Natural killer cell treated with Interleukin-12 subunit alpha and Interleukin-12 subunit beta and Interleukin-15 and Interleukin-18, amount 100 ng/mL, for 72 hours (primary cell): ENCODE data around the gene JUND. TPM values are rescaled to one million over a fixed set of nuclear protein-coding genes. Genes with fewer than 3 reads are reported as not detected.
"Not testable (repeated sequence)": the region's sequence is repeated elsewhere in the genome, so short reads cannot be mapped to it uniquely, and the experiment has no call there.

Source experiments
- ATAC-seq, 2 donors: fragments of 150-1000 bp; cut with Tn5 transposase in 1 of 2; sonication (Bioruptor Pico), chemical (Tn5 transposase) in 1 of 2; 2 replicates each; pipeline ENCODE4 v1.10.0; 2021
- DNase-seq: peaks from one replicate; pipeline ENCODE4 v3.0.0; 2022; ENCODE audit warnings: low spot score
- H3K27ac Mint-ChIP-seq, 2 donors: 1 replicate in 1 of 2; 2 replicates in 1 of 2; pipeline ENCODE4 v1.8.0; 2022; ENCODE audit warnings: mixed read lengths in 2 of 2, mild to moderate bottlenecking in 1 of 2, moderate library complexity in 1 of 2
- H3K27me3 Mint-ChIP-seq, 2 donors: 1 replicate in 1 of 2; 2 replicates in 1 of 2; pipeline ENCODE4 v1.8.0; 2022; ENCODE audit warnings: mixed read lengths in 2 of 2
- H3K36me3 Mint-ChIP-seq: one replicate; pipeline ENCODE4 v1.8.0; 2022; ENCODE audit warnings: mixed read lengths
- H3K4me1 Mint-ChIP-seq, 2 donors: 1 replicate in 1 of 2; 2 replicates in 1 of 2; pipeline ENCODE4 v1.8.0; 2022; ENCODE audit warnings: low read depth in 2 of 2, mixed read lengths in 2 of 2, mild to moderate bottlenecking in 1 of 2
- H3K4me3 Mint-ChIP-seq: one replicate; pipeline ENCODE4 v1.8.0; 2022; ENCODE audit warnings: mixed read lengths
- H3K9me3 Mint-ChIP-seq: 2 replicates; pipeline ENCODE4 v1.8.0; 2022; ENCODE audit warnings: mixed read lengths
- total RNA-seq, 2 donors: library from RNA; stranded (reverse); gene quantifications; one replicate each; pipeline ENCODE4 v1.2.3, GENCODE V29; 2022

JUND gene
- total RNA-seq: 100 to 1,000 TPM; 218 to 267 TPM

DNA sequence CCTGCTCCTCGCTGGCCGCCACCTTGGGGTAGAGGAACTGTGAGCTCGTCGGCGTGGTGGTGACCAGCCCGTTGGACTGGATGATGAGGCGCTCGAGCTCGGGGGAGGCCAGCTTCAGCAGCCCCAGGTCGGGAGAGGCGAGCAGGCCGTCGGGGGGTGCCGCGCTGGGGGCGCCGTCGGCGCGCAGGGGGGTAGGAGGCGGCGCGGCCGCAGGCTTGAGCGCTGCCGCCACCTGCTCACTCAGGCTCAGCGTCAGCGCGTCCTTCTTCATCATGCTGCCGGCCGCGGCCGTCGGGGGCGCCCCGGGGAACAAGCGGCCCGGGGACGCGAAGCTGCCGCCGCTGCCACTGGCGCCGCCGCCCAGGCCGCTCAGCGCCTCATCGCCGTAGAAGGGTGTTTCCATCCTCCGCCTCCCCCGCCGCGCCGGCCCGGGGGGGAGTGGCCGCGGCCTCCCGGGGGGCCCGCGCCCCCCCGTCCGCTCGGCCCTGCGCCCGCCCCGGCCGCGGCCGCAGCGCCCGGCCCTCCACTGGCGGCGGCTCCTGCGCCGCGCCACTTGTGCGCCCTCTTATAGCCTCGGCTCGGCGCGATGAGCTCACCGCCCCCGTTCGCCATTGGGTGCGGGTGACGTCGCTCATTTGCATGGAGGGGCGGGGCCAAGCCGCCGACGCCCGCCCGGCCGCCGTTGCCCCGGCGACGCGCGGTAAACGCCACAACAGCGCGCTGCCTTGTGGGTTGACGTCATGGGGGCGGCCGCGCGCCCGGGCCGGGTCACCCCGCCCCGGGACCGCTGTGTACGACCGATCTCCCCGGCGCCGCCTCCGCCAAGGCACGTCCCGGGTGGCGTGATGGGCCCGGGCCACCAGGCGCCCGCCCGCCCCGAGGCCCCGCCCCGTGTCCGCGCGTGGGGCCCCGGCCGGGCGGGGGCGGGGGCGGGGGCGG is at the start of gene JUND:
Gene JUND (minus strand): TSS at position 541 of the 939 bp plus-strand sequence. CDS start 138 bp downstream, at position 403.
- no peaks in the 10 kb centered on the region for H3K27me3 Mint-ChIP-seq
- peak within 1 kb of the TSS; percentile 91 for H3K4me3 Mint-ChIP-seq
- H3K36me3 Mint-ChIP-seq: peaks cover 11% of the 10 kb centered on the region
- ATAC-seq (peak; percentile 85 to 88), DNase-seq (peak; percentile 99)
- H3K27ac Mint-ChIP-seq: peak within 1 kb of the TSS; percentile 94 to 98
- no peaks in the 10 kb centered on the region for H3K9me3 Mint-ChIP-seq
- H3K4me1 Mint-ChIP-seq: peaks cover 37 to 40% of the 10 kb centered on the region in 2 donors

DNA sequence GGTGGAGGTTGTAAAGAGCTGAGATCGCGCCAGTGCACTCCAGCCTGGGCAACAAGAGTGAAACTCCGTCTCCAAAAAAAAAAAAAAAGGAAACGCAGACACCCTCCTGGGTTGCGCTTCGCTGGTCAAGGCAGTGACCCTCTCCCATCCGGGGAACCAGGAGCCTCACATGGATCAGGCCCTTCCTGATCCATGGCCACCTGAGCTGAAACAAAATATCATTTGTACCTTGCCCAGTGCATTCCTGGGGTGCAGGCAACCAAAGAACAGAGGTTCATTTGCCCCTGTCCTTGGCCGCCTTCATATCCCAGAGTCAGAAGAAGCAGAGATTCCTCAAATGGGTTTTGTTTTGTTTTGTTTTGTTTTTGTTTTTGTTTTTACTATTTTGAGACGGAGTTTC is 49.4 kb upstream of the JUND start:
- Mint-ChIP-seq H3K27ac (no peak overlapping the region), H3K4me1 (peaks cover 7 to 10% of the 10 kb centered on the region in 2 donors), H3K27me3 (no peaks in the 10 kb centered on the region), H3K36me3 (no peaks in the 10 kb centered on the region), H3K4me3 (no peak overlapping the region), H3K9me3 (no peaks in the 10 kb centered on the region)
- ATAC-seq: no peak
- no peak for DNase-seq

DNA sequence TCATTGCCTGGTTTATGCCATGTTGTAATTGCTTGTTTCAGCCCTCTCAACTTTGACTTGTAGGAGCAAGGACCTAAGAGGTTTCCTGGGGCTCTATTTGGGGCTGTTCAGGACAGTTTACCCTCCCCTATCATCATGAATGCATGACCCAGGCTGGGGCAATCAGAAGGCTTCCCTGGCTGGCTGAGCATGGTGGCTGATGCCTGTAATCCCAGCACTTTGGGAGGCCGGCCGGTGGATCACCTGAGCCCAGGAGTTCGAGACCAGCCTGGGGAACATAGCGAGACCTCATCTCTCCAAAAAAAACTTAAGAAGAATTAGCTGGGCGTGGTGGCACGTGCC is 47.6 kb upstream of the JUND start:
- Mint-ChIP-seq H3K4me1 (peaks cover 7 to 13% of the 10 kb centered on the region in 2 donors), H3K9me3 (no peaks in the 10 kb centered on the region), H3K4me3 (peak overlapping the region; percentile 59), H3K27me3 (no peaks in the 10 kb centered on the region), H3K27ac (peak overlapping the region in 1 of 2 donors; percentile 69), H3K36me3 (no peaks in the 10 kb centered on the region)
- no peak for ATAC-seq
- no peak for DNase-seq

DNA sequence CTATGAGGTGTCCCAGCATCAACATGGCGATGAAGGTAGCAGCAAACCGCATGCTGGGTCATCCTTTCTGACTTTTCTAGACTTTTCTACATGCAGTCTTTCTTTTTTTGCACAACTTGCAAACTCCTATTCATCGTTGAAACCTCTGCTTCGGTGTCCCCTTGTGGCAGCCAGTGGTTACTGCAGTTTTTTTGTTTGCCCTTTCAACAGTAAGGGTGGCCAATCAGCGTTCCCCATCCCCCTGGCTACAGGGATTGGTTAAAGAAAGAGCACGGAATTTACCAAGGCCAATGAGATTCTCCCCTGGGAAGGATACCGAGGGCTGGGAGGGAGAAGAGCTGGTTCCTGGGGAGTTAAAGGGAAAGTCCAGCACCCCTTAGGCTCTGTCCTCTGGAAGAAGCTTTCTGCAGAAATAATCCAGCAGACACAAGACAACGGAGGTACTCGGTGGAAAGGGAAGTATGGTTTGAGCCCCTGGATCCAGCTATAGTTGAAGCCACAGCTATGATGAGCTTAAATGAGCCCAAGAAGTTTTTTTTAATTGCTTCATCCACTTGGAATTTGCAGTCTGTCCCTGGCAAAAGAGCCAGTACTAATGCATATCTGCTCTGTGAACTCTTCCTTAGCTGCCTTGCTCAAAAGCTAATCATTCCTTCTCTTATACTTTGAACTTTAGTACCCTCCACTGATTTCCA is 47.1 kb upstream of the JUND start:
- Mint-ChIP-seq H3K4me1 (peaks cover 12 to 19% of the 10 kb centered on the region in 2 donors), H3K4me3 (peak overlapping the region; percentile 59), H3K27me3 (no peaks in the 10 kb centered on the region), H3K27ac (peak overlapping the region in 1 of 2 donors; percentile 69), H3K36me3 (no peaks in the 10 kb centered on the region), H3K9me3 (no peaks in the 10 kb centered on the region)
- ATAC-seq: peak; percentile 98 to 99
- DNase-seq: peak; percentile 91

DNA sequence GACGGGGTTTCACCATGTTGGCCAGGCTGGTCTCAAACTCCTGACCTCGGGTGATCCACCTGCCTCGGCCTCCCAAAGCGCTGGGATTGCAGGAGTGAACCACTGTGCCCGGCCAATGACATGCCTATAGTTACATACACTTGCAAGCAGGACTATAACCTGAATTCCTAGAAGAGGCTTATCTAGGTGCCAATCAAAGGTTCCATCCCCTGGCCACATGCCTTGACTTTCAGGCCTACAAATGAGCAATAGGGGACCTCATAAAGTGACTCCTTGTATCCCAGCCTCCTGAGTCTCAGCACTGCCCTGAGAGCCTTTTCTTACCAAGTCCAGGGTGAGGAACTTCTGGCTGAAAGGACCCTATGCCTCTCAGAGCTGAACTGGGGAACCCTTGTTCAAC is 45.4 kb upstream of the JUND start:
- no peak for DNase-seq
- Mint-ChIP-seq H3K27ac (no peak overlapping the region), H3K9me3 (no peaks in the 10 kb centered on the region), H3K27me3 (no peaks in the 10 kb centered on the region), H3K4me1 (peaks cover 24 to 30% of the 10 kb centered on the region in 2 donors), H3K4me3 (no peak overlapping the region), H3K36me3 (no peaks in the 10 kb centered on the region)
- ATAC-seq: no peak

DNA sequence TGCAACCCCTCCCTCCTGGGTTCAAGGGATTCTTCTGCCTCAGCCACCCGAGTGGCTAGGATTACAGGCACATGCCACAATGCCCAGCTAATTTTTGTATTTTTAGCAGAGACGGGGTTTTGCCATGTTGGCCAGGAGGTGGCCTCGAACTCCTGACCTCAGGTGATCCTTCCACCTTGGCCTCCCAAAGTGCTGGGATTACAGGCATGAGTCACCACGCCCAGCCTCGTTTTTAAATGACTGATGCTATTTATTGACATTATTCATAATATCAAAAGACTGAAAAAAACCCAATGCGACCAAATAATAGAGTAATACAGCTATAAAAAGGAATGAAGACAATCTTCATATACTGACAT is 42.9 kb upstream of the JUND start:
- not testable (repeated sequence) for DNase-seq, H3K36me3 Mint-ChIP-seq, ATAC-seq, H3K27me3 Mint-ChIP-seq, H3K9me3 Mint-ChIP-seq
- peak overlapping the region; percentile 99 for H3K4me3 Mint-ChIP-seq
- H3K4me1 Mint-ChIP-seq: peaks cover 43 to 50% of the 10 kb centered on the region in 2 donors
- peak overlapping the region; percentile 91 to 98 for H3K27ac Mint-ChIP-seq

DNA sequence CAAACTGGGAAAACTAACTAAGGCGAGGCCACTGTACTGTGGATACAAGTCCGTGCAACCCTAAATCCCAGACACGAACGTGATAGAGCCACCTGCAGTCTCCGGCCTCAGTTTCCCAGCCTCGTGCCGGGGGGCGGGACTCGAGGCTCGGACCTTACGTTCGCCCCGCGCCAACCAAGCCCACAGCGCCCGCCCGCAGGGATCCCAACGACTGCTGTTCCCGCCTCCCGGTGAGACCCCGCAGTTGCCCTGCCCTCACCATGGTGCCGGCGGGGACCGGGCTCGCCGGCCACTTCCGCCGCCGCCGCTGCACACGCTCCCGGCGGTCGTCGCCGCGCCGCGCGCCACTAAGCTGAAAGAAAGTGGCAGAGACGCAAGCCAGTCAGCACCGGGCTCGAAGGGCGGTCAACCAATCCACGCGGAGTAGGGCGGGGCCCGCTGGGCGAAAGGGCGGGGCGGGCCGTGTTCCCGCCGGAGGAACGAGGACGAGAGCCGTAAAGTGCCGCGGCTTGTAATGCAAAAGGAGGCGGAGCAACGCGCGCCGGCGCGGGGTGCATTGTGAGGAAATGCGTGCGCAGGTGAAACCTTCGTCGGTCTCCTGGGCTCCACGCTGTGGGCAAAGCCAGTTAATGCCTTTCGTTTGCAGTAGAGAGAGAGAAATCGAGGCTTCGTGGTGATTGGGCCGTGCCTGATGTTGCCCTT is 41.5 kb upstream of the JUND start, which contains the start of gene LSM4:
Gene LSM4 (minus strand): TSS at position 318 of the 702 bp plus-strand sequence. CDS start 56 bp downstream, at position 262.
- H3K4me1 Mint-ChIP-seq: peaks cover 45 to 50% of the 10 kb centered on the region in 2 donors
- DNase-seq (peak; percentile 99), ATAC-seq (peak; percentile 97 to 98)
- H3K36me3 Mint-ChIP-seq: no peaks in the 10 kb centered on the region
- H3K27ac Mint-ChIP-seq: peak within 1 kb of the TSS; percentile 91 to 98
- H3K4me3 Mint-ChIP-seq: peak within 1 kb of the TSS; percentile 99
- H3K27me3 Mint-ChIP-seq: no peaks in the 10 kb centered on the region
- no peaks in the 10 kb centered on the region for H3K9me3 Mint-ChIP-seq

DNA sequence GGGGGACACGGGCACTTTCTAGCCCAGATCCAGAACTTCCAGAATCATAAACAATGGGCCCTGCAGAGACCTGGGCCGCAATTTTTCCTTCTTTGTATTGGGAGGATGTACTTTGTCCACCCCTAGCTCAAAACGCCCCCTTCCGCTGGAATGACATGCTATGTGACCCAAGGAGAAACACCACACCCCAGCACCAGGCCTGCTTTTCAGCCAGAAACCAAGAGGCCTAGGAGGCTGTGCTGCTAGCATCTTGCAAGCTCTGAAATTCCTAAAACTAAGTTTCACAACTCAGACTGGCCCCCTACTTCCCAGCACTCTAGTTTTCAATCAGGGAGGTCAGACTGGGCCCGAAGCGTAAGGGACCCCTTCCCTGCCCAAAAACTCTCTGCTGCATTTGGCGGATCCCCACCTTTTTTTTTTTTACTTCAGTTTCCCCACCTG is 40.9 kb upstream of the JUND start:
- no peaks in the 10 kb centered on the region for H3K36me3 Mint-ChIP-seq
- peak overlapping the region; percentile 99 for H3K4me3 Mint-ChIP-seq
- peaks cover 49 to 51% of the 10 kb centered on the region in 2 donors for H3K4me1 Mint-ChIP-seq
- peak overlapping the region; percentile 91 to 98 for H3K27ac Mint-ChIP-seq
- H3K27me3 Mint-ChIP-seq: no peaks in the 10 kb centered on the region
- no peak for DNase-seq
- ATAC-seq: peak in 1 of 2 donors; percentile 19
- no peaks in the 10 kb centered on the region for H3K9me3 Mint-ChIP-seq

DNA sequence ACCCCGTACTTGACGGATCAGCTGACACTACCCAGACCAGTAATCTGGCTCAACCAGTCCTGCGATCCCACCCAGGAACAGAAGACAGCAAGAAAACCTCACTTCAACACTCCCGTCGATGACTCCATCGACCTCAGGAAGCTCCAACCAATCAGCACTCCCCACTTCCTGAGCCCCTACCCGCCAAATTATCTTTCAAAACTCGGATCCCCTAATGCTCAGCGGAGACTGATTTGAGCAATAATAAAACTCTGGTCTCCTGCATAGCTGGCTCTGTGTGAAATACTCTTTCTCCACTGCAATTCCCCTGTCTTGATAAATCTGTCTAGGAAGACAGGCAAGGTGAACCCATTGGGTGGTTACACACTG is 40.3 kb upstream of the JUND start:
- no peak for DNase-seq
- H3K27ac Mint-ChIP-seq: peak overlapping the region; percentile 91 to 98
- ATAC-seq: no peak
- H3K36me3 Mint-ChIP-seq: no peaks in the 10 kb centered on the region
- H3K4me1 Mint-ChIP-seq: peaks cover 49 to 51% of the 10 kb centered on the region in 2 donors
- no peaks in the 10 kb centered on the region for H3K27me3 Mint-ChIP-seq
- peak overlapping the region; percentile 99 for H3K4me3 Mint-ChIP-seq
- H3K9me3 Mint-ChIP-seq: no peaks in the 10 kb centered on the region

DNA sequence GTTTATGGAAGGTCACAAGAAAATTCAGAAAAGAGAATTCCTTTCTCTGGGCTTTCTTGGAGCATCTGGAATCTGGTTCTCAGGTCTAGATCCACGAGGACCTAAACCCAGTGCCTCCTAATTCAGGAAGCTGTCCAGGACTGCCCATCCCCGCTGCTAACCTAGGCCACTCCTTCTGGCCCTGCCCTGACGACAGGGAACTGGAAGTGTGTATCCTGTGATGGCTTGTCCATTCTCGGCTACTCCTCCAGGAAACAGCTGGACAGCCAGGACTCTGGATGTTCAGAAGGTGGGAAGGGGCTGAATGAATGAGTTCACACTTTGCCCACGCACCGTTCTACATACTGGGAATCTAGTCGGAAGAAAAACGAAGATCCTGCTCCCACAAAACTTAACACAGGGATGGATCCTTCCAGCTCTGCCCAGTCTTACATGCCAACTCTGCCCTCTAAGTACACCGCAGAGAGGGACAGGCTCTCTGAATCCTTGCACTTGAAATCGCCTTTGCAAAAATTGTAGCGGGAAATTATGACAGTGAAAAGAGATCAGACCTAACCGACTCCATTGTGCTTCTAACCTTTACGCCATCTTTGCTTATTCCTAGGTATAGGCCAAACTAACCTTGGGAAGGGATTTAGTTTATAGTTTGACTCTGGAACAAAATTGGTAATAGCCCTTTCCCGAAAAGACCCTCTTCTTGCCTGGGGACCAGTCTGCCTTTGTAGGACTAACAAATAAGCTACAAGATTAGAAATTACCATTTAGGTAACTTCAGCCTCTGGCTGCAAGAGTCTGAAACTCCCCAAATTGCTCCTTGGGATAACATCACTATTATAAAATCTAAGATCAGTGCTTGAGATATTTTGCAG is 39.7 kb upstream of the JUND start:
- DNase-seq: no peak
- H3K27ac Mint-ChIP-seq: peak overlapping the region; percentile 91 to 98
- H3K4me3 Mint-ChIP-seq: peak overlapping the region; percentile 99
- no peaks in the 10 kb centered on the region for H3K27me3 Mint-ChIP-seq
- H3K4me1 Mint-ChIP-seq: peaks cover 50 to 51% of the 10 kb centered on the region in 2 donors
- no peak for ATAC-seq
- H3K36me3 Mint-ChIP-seq: no peaks in the 10 kb centered on the region
- H3K9me3 Mint-ChIP-seq: no peaks in the 10 kb centered on the region

DNA sequence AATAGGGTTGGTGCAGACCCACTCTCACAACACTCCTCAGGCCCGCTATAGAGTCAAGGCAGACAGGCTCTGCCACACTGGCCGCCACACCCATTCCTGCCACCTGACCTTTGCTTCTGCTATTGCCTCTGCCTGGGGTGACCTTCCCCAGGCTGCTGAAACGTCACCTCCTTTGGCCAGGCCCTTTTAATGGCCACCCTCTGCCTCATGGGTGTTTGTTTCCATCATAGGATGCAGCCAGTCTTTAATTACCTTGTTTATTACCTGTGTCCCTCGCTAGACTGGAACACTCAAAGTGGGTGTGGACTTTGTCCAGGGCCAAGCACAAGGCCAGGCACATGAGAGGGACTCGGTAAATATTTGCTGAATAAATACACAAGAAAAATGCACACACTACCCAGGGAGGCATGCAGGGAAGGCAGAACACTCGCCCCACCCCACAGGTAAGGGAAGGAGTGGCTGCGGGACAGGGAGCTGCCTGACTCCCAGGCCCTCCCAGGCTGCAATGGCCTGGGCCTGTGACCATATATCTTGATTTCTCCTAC is 38.2 kb upstream of the JUND start:
- H3K36me3 Mint-ChIP-seq: no peaks in the 10 kb centered on the region

DNA sequence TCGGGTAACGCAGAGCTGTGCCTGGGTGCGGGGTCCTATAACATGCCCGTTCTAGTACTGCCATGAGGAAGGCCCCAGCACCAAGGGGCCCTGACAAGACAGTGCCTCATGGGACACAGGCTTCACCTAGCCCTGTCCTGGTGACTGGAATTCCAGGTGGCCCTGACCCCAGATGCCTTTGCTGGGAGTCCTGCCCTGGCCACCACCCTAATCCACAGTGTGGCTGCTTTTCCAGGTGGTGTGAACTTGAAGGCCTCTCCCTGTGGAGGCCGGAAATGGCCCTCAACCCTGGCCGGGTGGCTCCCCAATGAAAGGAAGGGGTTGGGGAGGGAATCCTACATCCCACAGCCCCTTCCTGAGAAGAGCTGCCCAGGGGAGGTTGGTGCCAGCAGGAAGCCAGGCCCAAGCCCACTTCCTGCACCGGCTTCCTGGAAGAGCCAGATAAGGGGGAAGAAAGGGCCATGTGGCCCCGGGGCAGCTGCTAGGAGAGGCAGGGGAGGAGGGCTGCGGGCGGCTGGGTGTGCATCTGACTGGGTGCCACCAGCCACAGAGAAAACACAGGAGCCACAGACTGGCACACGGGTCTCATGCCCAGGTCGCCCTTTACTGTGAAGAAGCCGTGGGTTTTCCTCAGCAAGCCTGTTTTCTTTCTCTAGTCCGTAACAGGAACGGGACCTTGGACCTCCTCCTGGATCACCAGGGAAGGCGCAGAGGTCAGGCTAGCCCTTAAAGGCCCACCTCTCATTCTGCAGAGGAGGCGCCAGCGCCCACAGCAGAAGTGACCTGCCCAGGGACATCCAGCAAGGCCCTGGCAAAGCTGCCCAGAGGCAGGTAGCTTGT is 36.8 kb upstream of the JUND start:
- peaks cover 39 to 49% of the 10 kb centered on the region in 2 donors for H3K4me1 Mint-ChIP-seq

More for the DNA sequence above, 38.2 kb upstream of the JUND start:
- Mint-ChIP-seq H3K9me3 (no peaks in the 10 kb centered on the region), H3K4me3 (peak overlapping the region; percentile 70), H3K27ac (peak overlapping the region; percentile 91 to 98), H3K4me1 (peaks cover 51 to 57% of the 10 kb centered on the region in 2 donors), H3K27me3 (no peaks in the 10 kb centered on the region)
- DNase-seq (no peak), ATAC-seq (no peak)

More for the DNA sequence above, 36.8 kb upstream of the JUND start:
- peak; percentile 41 to 45 for ATAC-seq
- Mint-ChIP-seq H3K27ac (peak overlapping the region; percentile 91 to 98), H3K9me3 (no peaks in the 10 kb centered on the region), H3K4me3 (peak overlapping the region; percentile 81), H3K36me3 (no peaks in the 10 kb centered on the region), H3K27me3 (no peaks in the 10 kb centered on the region)
- DNase-seq: peak; percentile 76
